Activated CD4-positive, alpha-beta T cell treated with anti-CD3 and anti-CD28 coated beads for 24 hours (primary cell): Measurements from ENCODE around the gene E2F2.
"Not testable (repeated sequence)": the region's sequence is repeated elsewhere in the genome, so short reads cannot be mapped to it uniquely, and the experiment has no call there.

Experiments used
- DNase-seq, 2 donors: peaks; one replicate each; pipeline ENCODE4 v3.0.0-alpha.2; 2020; ENCODE audit warnings: low read depth in 2 of 2

E2F2 gene

GRCh38 chr1:23524716-23525401 is 6.2 kb downstream of the E2F2 start:
- DNase-seq: no peak

GRCh38 chr1:23524163-23524562 is 6.9 kb downstream of the E2F2 start:
- DNase-seq: no peak

- no peak for DNase-seq
Observed at GRCh38 chr1:23522244-23522982, 8.6 kb downstream of the E2F2 start.

GRCh38 chr1:23521588-23521987 is 9.4 kb downstream of the E2F2 start:
- DNase-seq: no peak

- DNase-seq: no peak
Observed at GRCh38 chr1:23517581-23517980, 13.5 kb downstream of the E2F2 start.

- DNase-seq: no peak
Observed at GRCh38 chr1:23515905-23516304, 15.1 kb downstream of the E2F2 start.

- DNase-seq: no peak
Observed at GRCh38 chr1:23514111-23514679, 16.8 kb downstream of the E2F2 start.

- DNase-seq: no peak
Observed at GRCh38 chr1:23509896-23510295, 21.1 kb downstream of the E2F2 start.

GRCh38 chr1:23506376-23507107 is 24.5 kb downstream of the E2F2 start:
- no peak for DNase-seq

- no peak for DNase-seq
Observed at GRCh38 chr1:23505851-23506250, 25.2 kb downstream of the E2F2 start.

- not testable (repeated sequence) for DNase-seq
Observed at GRCh38 chr1:23504156-23504555, 26.9 kb downstream of the E2F2 start.

- DNase-seq: no peak
Observed at GRCh38 chr1:23502951-23503350, 28.1 kb downstream of the E2F2 start.

- DNase-seq: no peak
Observed at GRCh38 chr1:23500466-23500865, 30.6 kb downstream of the E2F2 start.

- no peak for DNase-seq
Observed at GRCh38 chr1:23497777-23498439, 33.1 kb downstream of the E2F2 start.

- DNase-seq: no peak
Observed at GRCh38 chr1:23496490-23497181, 34.4 kb downstream of the E2F2 start.

GRCh38 chr1:23494836-23495235 is 36.2 kb downstream of the E2F2 start:
- not testable (repeated sequence) for DNase-seq

- DNase-seq: not testable (repeated sequence)
Observed at GRCh38 chr1:23492776-23493175, 38.3 kb downstream of the E2F2 start.

- DNase-seq: no peak
Observed at GRCh38 chr1:23492132-23492720, 38.8 kb downstream of the E2F2 start.

- no peak for DNase-seq
Observed at GRCh38 chr1:23489842-23490241, 41.2 kb downstream of the E2F2 start.

- no peak for DNase-seq
Observed at GRCh38 chr1:23485002-23485332, 46.1 kb downstream of the E2F2 start.
